ENCODE results near the gene SELE.

Gene SELE, protein sequence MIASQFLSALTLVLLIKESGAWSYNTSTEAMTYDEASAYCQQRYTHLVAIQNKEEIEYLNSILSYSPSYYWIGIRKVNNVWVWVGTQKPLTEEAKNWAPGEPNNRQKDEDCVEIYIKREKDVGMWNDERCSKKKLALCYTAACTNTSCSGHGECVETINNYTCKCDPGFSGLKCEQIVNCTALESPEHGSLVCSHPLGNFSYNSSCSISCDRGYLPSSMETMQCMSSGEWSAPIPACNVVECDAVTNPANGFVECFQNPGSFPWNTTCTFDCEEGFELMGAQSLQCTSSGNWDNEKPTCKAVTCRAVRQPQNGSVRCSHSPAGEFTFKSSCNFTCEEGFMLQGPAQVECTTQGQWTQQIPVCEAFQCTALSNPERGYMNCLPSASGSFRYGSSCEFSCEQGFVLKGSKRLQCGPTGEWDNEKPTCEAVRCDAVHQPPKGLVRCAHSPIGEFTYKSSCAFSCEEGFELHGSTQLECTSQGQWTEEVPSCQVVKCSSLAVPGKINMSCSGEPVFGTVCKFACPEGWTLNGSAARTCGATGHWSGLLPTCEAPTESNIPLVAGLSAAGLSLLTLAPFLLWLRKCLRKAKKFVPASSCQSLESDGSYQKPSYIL

DNA sequence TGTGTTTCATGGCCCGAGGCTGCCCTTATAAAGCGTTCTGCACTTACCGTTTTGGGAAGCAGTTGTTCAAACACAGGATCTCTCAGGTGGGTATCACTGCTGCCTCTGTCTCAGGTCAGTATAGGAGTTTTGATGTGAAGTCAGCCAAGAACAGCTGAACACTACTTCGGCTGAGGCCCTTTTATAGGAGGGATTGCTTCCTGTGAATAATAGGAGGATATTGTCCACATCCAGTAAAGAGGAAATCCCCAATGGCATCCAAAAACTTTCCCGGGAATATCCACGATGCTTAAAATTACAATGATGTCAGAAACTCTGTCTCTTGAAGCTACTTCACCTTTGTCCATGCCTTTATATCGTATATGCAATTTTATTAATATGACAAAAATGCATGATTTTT is at the start of gene SELE:
TSS of gene SELE (minus strand) at position 156 of the 400 bp plus-strand sequence. CDS start 467 bp downstream, outside the sequence.
- DNase-seq (ENCODE audit: low read depth): no peak

DNA sequence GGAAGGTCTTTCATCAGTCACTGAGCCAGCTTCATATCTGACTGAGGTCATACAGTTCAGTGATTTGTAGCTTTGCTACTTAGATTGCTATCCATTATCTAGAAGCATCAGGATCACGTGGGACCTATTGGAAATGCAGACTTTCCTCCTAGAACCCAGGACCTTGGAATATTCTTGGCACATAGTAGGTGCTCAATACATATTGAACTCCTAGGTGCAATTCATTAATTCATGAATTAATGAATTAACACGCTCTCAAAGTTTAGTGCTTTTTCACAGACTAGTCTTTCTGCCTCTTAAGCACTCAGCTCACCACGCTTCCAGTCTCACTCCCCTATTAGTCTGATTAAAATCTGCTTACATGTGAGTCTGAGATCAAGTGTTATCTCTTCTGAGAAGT is 48.7 kb upstream of the SELE start:
- no peak for DNase-seq (ENCODE audit: low read depth)

DNA sequence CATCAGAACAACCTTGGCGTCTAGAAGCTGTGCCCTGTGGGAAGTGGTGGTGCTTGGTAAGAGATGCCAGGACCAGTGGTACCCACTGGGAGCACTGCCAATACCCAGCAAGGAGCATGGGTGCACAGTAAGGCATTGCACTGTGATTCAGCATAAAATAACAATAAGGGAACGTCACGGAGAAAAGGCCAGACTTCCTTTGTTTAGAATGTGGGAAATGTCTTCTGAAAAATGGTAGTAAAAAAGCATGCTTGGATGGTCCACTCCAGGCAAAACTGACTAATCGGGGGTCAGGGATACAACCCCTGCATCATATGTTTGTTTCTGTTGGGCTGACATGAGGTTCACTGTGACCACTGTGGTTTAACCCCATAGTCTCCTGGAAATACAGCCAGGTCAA is 46.1 kb upstream of the SELE start:
- DNase-seq (ENCODE audit: low read depth): no peak

DNA sequence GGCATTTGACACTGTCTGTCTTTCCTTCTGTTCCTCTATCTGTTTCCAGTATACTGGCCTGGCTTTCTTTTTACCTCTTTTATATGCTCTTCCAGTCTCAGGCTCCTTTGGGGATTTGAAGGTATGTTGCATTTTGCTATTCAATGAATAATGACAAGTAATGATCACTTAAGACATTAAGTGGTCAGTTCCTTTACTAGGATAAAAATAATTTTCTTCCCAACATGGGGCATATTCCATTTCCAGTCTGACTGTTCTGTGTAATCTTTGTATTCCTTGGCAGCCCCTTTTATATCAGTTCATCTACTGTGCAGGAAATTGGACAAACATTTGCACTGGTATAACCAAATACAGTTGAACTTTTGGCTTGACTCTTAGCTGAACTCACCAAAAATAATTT is 45.3 kb upstream of the SELE start:
- no peak for DNase-seq (ENCODE audit: low read depth)

DNA sequence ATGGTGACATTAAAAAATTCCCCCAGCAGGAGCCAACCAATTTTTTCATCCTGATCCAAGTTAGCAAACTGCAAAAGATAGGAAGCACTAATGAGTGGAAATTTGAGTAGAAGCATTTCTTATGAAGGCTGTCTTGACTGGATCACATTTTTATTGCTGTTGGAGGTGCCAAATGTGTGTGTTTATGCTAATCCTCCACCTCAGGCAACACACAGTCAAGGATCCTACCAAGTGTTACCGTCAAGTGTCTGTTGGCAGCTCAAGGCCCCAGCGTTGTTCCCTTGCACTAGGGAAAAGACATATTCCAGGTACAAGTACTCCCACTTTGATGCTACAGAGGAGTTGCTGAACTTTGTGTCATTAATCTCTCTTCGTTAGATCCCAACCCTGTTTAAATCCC is 42.6 kb upstream of the SELE start:
- no peak for DNase-seq (ENCODE audit: low read depth)

DNA sequence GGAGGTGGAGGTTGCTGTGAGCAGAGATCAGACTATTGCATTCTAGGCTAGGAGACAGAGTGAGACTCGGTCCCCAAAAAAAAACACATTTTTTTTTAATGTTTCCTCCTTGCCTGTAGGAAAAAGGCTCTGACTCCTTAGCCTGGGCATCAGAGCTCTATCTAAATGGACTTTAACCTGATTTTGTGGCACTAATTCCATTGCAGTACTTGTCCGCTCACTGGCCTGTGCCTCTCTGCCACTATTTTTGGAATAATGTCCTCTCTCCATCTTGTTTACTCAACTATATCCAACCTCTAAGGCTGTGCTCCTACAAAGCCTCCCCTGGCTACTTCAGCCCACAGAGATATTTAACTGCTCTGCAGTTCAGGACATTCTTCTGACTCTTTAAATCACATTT is 34.3 kb upstream of the SELE start:
- DNase-seq (ENCODE audit: low read depth): no peak

DNA sequence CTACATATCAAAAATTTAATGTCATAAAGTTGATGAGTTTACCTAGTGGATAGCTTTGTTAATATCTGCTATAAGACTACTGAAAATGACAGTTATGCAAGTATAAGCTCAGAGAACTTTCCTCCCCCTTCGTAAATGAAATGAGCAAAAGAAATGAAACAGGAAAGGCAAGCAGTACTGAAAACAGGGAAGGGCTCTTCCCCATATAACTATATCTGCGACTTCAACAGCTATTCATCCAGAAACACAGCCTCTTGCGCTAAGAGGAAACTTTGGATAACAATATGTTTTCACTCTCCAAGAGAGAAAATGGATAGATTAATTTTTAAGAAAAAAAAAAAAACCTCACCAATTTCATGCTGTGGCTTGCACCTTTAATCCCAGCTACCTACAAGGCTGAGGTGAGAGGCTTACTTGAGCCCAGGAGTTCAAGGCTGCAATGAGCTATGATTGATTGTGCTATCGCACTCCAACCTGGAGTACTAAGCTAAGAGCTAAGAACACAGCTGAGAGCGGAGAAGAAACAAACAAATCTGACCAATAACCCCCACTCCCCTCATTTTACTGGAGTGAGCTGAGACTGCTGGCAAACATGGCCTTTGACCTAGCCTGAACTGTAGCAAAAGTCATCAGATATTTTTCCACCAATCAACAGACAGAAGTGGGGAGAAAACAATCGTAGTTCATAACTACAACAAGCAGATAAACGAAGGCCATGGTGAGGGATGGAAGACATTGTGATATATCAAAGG is 31.9 kb upstream of the SELE start:
- no peak for DNase-seq (ENCODE audit: low read depth)

DNA sequence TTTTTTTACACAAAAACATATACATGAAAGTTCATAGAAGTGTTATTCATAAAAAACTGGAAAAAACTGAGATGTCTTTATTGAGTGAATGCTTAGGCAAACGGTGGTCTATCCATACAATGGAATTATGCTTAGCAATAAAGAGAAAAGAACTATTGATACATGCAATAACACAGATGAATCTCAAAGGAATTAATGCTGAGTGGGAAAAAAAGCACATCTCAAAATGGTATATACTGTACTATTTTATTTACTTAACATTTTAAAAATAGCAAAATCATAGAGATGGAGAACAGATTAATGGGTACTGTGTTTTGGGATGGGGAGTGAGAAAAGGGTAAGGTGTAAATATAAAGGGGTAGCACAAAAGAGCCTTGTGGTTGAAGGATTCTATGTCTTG is 31.0 kb upstream of the SELE start:
- no peak for DNase-seq (ENCODE audit: low read depth)

DNA sequence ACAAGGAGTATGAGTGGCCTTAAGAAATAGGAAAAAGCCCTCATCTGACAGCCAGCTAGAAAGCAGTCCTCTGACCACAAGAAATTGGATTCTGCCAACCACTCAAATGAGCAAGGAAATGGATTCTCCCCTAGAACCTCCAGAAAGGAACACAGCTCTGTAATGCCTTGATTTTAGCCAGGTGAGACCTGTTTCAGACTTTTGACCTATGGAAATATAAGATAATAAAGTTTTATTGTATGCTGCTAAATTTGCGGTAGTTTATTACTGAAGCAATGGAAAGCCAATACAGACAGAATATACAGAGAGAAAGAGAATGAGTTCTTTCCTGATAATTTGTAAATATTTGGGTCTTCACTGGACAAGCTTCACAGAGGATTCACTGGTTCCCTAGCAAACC is 28.8 kb upstream of the SELE start:
- DNase-seq (ENCODE audit: low read depth): no peak

DNA sequence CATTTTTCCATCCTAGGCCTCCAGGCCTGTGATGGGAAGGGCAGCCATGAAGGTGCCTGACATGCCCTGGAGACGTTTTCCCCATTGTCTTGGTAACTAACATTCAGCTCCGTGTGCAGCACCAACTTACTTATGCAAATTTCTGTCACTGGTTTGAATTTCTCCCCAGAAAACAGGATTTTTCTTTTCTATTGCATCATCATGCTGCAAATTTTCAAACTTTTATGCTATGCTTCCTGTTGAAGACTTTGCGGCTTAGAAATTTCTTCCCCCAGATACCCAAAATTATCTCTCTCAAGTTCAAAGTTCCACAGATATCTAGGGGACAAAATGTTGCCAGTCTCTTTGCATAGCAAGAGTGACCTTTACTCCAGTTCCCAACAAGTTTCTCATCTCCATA is 25.2 kb upstream of the SELE start:
- DNase-seq (ENCODE audit: low read depth): no peak

DNA sequence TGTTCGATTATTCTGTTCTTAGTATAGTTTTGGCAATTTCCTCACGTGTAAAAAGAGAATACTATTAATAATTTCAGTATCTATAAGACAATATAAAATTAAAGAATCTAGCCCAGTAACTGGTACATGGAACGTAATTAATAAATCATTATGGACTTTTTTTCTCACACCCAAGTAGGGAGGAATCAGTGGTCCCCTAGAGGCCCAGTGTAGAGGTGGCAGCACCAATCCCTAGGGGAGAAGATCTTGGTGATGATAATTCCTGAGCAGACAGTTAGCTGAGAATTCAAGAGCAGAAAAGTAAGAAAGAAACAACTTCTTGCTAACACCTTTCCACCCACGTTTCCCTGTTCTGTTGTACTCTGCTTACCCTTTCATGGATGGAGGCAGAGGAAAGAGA is 19.7 kb upstream of the SELE start:
- DNase-seq (ENCODE audit: low read depth): no peak

DNA sequence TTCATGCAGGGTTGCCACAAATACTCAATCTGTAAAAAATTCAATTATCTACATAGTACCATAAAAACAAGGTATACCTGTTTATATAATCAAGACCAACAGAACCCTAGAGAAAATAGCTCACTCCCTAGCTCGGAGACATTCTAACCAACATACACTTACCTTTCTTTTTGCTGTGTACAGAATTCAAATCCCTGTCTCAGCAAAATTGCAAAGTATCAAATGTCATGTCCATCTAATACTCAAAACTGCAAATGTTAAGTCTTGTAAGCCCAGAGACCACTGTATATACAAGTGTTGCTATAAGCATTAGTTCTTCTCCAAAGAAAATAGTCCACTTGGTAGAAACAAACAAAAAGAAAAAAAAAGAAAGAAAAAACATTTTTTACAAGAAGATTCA is 16.2 kb upstream of the SELE start:
- no peak for DNase-seq (ENCODE audit: low read depth)

DNA sequence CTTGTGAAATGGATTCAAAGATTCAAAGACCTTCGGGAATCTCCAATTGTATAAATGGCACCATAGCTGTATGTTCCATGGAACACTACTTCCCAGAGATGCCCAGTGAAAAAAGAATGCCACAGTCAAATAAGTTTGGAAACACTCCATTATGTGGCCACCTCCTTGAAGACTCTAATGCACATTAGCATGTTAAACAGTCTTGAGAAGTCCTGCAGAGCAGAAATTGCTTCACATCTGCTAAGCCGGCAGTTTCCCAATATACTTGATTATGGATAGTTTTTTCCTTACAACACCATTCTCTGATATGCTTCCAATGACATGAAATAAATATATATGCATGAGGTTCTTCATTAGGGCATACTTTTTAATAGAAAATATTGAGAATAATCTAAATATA is 12.7 kb upstream of the SELE start:
- DNase-seq (ENCODE audit: low read depth): no peak

DNA sequence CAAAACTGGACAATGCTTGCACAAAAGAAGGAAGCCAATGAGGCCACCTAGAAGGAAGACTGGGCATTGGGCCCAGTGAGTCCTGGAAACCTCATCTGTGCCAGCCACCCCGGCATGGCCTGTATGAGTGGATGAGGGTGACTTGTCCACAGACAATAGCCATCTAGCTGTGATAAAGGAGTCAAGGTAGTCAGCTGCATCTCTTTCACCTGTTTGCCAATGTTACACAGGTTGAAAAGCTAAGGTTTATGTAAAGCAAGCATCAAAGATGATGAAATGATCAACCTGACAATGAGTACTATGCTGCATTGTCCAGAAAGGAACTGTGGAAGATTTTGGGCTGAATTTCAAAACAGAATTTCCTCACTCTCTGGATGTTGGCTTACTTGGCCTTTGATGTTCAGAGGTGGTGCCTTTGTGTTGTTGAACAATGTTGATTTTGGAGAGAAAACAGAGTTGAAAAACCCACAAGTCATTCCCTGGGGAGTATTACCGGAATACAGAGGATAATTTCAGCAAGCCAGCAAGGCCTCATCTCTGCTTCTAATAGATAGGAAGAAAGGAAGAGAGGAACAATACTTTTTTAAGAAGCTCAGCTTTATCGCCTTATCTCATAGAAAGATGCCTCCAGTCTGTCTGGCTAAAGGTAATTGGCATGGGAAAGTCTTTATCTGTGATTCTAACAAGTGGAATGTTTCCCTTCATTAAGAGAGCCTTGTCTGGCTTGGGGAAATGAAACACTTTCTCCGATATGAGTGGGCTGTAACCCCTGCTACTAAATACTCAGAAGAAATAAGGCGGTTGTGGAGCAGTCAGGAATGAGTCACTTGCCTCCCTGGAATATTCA is 11.4 kb upstream of the SELE start:
- no peak for DNase-seq (ENCODE audit: low read depth)

DNA sequence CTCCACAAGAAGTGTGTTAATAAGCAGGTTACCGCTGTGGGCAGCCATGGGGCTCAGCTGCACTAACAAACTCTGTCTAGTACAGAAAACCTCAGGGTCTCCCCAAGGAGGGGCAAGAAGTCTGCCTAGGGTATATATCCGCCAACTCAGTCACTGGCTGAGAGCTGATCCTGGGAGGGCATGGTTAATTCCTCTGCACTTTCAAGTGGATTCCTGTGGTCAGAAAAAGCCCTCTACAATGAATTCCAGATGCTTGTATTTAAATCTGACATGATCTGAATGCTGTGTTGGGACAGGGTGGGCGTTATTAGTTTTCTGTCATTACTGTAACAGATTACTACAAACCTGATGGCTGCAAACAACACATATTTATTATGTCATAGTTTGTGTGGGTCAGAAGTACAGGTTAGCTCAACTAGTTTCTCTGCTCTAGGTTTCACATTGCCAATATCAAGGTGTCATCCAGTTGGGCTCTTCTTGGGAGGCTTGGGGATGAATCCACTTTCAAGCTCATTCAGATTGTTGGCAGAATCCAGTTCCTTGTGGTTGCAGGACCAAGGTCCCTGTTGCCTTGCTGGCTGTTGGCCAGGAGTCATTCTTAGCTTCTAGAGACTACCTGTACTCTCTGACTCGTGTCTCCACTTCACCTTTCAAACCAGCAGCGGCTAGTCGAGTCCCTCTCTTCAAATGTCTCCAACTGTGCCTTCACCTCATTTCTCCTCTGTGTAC is 8.0 kb upstream of the SELE start:
- no peak for DNase-seq (ENCODE audit: low read depth)

DNA sequence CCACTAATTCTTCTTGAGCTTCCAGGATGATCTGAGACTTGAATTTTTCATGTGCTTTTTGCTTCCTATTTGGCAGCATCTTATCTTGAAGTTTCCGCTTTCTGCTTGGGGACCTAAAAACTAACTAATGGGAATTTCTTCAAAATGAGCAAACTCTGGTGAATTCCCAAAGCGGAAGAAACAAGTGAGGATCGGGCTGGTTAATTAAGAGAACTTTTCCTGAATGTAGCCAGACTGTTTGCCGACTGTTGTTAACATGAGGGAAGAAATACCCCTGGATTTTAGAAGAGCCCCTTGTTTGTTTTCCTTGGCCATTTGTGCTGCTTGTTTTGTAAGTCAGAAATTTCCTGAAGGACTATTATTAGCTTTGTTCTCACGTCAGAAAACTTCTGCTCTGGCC is 6.1 kb upstream of the SELE start:
- no peak for DNase-seq (ENCODE audit: low read depth)

DNA sequence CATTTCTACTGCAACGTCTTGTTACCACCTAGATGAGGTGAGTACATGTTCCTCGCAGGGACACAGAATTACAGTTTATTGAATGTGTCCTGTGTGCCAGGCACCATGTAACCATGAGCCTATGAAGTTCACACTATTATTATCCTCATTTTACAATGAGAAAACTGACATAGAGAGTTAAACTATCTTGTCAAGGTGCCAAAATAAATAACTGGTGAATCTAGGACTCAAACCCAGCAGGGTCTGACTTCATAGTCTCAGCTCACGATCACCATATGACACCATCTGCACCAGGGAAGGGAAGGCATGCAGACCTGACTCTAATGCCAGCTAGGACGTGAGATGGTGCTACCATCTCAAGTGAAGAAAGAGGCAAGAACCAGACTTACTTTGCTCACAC is 2.4 kb downstream of the SELE start:
- DNase-seq (ENCODE audit: low read depth): no peak

DNA sequence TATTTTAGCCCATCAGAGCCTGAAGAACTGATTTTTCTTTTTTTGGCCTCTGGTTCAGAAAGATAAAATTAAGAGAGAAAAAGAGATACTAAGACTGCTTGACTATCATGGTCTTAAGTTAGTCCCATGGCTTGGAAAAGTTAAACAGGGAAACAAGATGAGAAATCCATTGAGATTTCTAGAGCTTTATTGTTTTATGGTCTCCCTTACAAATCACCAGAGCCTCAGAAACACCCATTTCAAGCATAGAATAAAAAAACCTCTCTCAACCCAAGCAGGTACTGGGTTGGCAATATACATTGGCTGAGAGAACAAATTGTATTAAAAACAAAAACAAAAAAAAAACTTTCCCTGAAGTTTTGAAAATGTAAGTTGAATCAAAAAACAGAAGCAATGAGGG is 3.9 kb downstream of the SELE start:
- no peak for DNase-seq (ENCODE audit: low read depth)

DNA sequence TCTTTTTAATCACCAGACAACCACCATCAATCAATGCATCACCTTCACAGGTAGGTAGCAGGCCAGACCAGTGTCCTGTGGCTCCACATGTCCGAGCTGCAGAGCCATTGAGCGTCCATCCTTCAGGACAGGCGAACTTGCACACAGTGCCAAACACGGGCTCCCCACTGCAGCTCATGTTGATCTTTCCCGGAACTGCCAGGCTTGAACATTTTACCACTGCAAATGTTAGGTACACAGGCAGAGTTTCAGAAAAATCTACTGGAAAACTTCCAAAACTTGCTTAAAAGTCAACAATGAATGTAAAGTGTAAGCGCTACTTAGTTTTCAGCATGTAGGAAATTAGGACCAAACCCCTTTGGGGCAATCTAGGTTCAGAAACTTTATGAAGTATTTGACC is 6.6 kb downstream of the SELE start:
- no peak for DNase-seq (ENCODE audit: low read depth)

DNA sequence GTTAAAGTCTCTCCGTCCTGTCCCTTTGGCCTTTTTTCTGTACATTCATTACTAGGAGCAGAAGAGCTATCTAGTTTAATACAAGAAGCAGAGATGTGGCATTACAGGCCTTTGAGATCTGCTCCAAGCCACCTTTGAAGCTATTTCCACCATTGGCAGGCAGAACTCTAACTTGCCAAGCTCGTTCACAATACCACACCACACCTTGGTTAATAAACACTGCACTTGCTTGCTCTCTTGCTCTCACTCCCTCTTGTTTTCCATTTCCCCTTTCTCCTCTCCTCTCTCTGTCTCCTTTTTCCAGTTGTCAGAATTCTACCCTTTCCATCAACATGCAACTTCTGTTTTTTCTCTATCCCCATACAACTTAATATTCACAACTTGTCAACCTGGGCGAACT is 7.0 kb downstream of the SELE start:
- no peak for DNase-seq (ENCODE audit: low read depth)

DNA sequence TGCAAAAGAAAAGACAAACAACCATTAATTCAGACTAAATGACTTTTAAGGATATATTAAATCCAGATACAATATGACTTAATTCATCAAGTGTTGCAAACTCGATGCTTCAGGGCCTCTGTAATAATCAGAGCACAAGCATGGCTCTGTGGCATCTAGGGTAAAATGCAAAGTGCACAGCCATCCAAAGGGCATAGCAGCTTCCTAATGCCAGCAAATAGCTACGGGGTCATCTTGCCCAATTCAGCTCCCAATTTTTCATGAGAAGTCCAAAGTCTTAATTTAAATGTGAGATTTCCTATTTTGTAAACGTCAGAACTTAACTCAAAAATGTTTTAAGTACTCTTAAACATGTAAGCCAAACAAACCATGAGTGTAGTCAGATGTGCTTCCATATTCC is 7.9 kb downstream of the SELE start:
- DNase-seq (ENCODE audit: low read depth): no peak

DNA sequence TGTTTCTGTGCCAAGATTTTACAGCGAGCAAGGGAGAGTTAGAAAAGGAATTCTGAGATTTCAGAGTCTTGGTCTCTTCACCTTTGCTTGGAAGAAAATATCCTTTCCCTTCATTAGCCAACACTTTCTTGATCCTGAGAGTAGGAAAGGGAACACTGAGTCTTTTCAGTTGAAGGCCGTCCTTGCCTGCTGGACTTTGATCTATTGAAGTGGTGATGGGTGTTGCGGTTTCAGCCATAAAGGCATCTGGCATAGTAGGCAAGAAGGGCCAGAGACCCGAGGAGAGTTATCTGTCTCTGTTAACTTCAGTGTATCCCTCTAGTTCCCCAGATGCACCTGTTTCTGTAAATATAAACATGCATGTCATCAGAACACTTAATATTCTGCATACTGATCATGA is 9.7 kb downstream of the SELE start:
- DNase-seq (ENCODE audit: low read depth): no peak
